ENCODE data around the gene CDCP2. TPM values are rescaled to one million over a fixed set of nuclear protein-coding genes. Genes with fewer than 3 reads are reported as not detected.
"Not testable (repeated sequence)": the region's sequence is repeated elsewhere in the genome, so short reads cannot be mapped to it uniquely, and the experiment has no call there.

The CDCP2 gene
- total RNA-seq, 1 donor from 2014 or later = not detected

DNA sequence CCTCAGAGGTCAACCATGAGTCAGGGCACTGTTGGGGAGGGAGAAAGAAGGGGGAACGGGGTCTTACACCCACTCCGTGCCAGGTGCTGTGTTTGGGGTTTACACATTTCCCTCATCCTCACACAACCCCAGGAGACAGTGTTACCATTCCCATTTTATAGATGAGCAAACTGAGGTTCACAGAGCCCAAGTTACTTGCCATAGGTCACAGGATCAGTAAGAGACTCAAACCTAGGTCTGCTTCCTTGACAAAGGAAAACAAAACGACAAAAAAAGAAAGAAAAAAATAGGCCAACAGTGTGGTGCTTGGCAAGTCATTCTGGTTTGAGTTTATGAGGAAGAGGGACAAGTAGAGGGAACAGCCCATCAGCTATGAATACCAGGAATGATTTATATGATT is 16.3 kb upstream of the CDCP2 start:
- no peaks in the 10 kb centered on the region for H3K9me3 ChIP-seq (ENCODE audit: control insufficient read depth in 3 of 3, low read length in 3 of 3)

DNA sequence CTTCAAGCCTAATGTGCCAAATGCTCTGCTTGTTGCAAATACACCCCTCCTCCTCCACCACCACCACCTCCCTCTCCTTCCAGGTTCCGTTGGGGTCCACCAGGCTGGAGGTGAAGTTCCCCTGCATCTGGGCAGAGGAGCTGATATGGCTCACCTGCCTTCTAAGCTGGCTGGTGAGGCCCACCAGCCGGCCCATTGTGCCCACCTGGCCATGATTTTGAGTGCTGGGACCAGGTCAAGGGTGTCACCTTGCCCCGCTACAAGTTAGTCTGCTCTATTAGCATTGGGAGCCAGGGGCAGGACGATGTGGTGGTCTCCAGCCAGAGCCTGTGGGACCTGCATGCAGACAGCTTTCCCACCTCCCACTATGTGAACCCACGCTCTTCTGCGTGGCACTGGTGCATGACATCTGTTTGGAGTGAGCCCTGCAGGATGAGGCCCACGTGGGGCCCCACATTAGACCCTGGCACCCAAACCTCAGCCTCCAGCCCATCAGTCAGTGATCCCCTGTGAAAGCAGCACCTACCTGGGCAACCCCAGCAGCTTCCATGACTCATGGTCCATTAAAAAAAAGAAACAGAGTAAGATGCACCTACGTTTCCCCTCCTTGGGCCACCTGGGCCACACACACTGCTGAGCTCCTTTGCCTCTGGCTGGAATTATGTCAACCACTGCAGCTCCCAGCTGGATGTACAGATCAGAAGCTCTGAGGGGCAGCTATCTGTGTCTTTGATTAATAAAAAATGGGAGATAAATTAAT is 15.6 kb upstream of the CDCP2 start:
- no peak overlapping the region for H3K27ac ChIP-seq (ENCODE audit: low read depth, low read length)
- H3K9ac ChIP-seq (ENCODE audit: low read depth in 1 of 3, low read length in 3 of 3) = no peak overlapping the region
- peaks cover 0 to 9% (median 7%) of the 10 kb centered on the region in 3 donors for H3K36me3 ChIP-seq (ENCODE audit: control insufficient read depth in 3 of 3, insufficient read depth in 3 of 3, low read length in 3 of 3)
- no peaks in the 10 kb centered on the region for H3K9me3 ChIP-seq (ENCODE audit: control insufficient read depth in 3 of 3, low read length in 3 of 3)
- H3K27me3 ChIP-seq (ENCODE audit: control insufficient read depth in 3 of 3, insufficient read depth in 3 of 3, low read length in 3 of 3) = no peaks in the 10 kb centered on the region
- H3K4me3 ChIP-seq (ENCODE audit: low read length in 3 of 3) = no peak overlapping the region
- H3K4me1 ChIP-seq (ENCODE audit: control insufficient read depth in 3 of 3, insufficient read depth in 3 of 3, low read length in 3 of 3) = peaks cover 0 to 4% (median 0%) of the 10 kb centered on the region in 3 donors

More for the DNA sequence above, 16.3 kb upstream of the CDCP2 start:
- H3K27ac ChIP-seq (ENCODE audit: low read depth, low read length) = no peak overlapping the region
- no peak overlapping the region for H3K4me3 ChIP-seq (ENCODE audit: low read length in 3 of 3)
- H3K27me3 ChIP-seq (ENCODE audit: control insufficient read depth in 3 of 3, insufficient read depth in 3 of 3, low read length in 3 of 3) = no peaks in the 10 kb centered on the region
- H3K4me1 ChIP-seq (ENCODE audit: control insufficient read depth in 3 of 3, insufficient read depth in 3 of 3, low read length in 3 of 3) = peaks cover 2 to 11% (median 5%) of the 10 kb centered on the region in 3 donors
- peaks cover 0 to 11% (median 7%) of the 10 kb centered on the region in 3 donors for H3K36me3 ChIP-seq (ENCODE audit: control insufficient read depth in 3 of 3, insufficient read depth in 3 of 3, low read length in 3 of 3)
- no peak overlapping the region for H3K9ac ChIP-seq (ENCODE audit: low read depth in 1 of 3, low read length in 3 of 3)

DNA sequence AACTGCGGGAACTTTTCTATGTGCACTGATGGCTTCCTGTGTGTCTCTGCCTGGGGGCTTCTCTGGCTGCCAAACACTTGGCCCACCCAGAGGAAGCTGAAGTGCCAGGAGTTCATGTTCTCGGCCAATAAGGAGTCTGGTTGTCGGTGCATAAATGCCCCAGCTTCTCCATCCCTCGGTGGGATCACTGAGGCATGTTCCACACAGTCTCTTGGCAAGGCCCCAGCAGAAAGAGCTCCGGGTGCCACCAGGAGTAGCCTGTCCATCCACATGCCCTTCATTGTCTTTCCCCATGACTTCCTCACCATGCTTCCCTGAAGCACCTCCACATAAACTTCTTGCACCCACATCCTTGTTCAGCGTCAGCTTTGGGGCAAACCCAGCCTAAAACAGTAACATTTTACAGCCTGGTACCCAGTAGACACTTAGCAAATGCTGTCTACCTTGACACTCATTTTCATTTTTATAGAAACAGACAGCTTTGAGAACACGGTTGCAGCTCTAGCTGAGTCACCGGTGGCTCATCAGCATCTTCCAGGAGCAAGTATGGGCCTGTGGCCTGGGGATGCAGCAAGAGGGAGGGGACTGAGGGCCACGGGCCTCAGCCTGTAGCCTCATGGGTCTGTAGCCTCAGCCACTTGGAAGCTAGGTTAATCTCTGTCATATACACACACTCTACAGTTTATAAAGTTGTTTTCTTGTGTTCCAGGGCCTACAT is 14.8 kb upstream of the CDCP2 start:
- H3K9me3 ChIP-seq (ENCODE audit: control insufficient read depth in 3 of 3, low read length in 3 of 3) = no peaks in the 10 kb centered on the region

DNA sequence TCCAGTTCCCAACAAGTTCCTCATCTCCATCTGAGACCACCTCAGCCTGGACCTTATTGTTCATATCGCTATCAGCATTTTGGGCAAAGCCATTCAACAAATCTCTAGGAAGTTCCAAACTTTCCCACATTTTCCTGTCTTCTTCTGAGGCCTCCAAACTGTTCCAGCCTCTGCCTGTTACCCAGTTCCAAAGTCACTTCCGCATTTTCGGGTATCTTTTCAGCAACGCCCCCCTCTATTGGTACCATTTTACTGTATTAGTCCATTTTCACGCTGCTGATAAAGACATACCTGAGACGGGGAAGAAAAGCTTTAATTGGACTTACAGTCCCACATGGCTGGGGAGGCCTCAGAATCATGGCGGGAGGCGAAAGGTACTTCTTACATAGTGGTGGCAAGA is 13.6 kb upstream of the CDCP2 start:
- H3K27me3 ChIP-seq (ENCODE audit: control insufficient read depth in 3 of 3, insufficient read depth in 3 of 3, low read length in 3 of 3); H3K36me3 ChIP-seq (ENCODE audit: control insufficient read depth in 3 of 3, insufficient read depth in 3 of 3, low read length in 3 of 3); H3K4me1 ChIP-seq (ENCODE audit: control insufficient read depth in 3 of 3, insufficient read depth in 3 of 3, low read length in 3 of 3); H3K9ac ChIP-seq (ENCODE audit: low read depth in 1 of 3, low read length in 3 of 3); H3K9me3 ChIP-seq (ENCODE audit: control insufficient read depth in 3 of 3, low read length in 3 of 3); H3K27ac ChIP-seq (ENCODE audit: low read depth, low read length); H3K4me3 ChIP-seq (ENCODE audit: low read length in 3 of 3): not testable (repeated sequence)

More for the DNA sequence above, 14.8 kb upstream of the CDCP2 start:
- H3K27me3 ChIP-seq (ENCODE audit: control insufficient read depth in 3 of 3, insufficient read depth in 3 of 3, low read length in 3 of 3) = no peaks in the 10 kb centered on the region
- H3K4me1 ChIP-seq (ENCODE audit: control insufficient read depth in 3 of 3, insufficient read depth in 3 of 3, low read length in 3 of 3) = no peaks in the 10 kb centered on the region
- no peak overlapping the region for H3K4me3 ChIP-seq (ENCODE audit: low read length in 3 of 3)
- H3K36me3 ChIP-seq (ENCODE audit: control insufficient read depth in 3 of 3, insufficient read depth in 3 of 3, low read length in 3 of 3) = peaks cover 0 to 9% (median 6%) of the 10 kb centered on the region in 3 donors
- H3K27ac ChIP-seq (ENCODE audit: low read depth, low read length) = no peak overlapping the region
- H3K9ac ChIP-seq (ENCODE audit: low read depth in 1 of 3, low read length in 3 of 3) = no peak overlapping the region

DNA sequence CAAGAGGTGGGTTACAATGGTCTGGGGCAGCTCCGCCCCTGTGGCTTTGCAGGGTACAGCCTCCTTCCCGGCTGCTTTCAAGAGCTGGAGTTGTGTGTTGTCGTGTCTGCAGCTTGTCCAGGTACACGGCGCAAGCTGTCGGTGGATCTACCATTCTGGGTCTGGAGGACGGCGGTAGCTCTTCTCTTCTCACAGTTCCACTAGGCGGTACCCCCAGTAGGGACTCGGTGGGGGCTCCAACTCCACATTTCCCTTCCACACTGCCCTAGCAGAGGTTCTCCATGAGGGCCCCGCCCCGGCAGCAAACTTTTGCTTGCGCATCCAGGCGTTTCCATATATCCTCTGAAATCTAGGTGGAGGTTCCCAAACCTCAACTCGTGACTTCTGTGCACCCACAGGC is 12.3 kb upstream of the CDCP2 start:
- H3K27ac ChIP-seq (ENCODE audit: low read depth, low read length) = no peak overlapping the region
- H3K4me3 ChIP-seq (ENCODE audit: low read length in 3 of 3) = no peak overlapping the region
- H3K36me3 ChIP-seq (ENCODE audit: control insufficient read depth in 3 of 3, insufficient read depth in 3 of 3, low read length in 3 of 3) = no peaks in the 10 kb centered on the region
- H3K9me3 ChIP-seq (ENCODE audit: control insufficient read depth in 3 of 3, low read length in 3 of 3) = no peaks in the 10 kb centered on the region
- H3K9ac ChIP-seq (ENCODE audit: low read depth in 1 of 3, low read length in 3 of 3) = no peak overlapping the region
- H3K4me1 ChIP-seq (ENCODE audit: control insufficient read depth in 3 of 3, insufficient read depth in 3 of 3, low read length in 3 of 3) = peaks cover 0 to 4% (median 0%) of the 10 kb centered on the region in 3 donors
- H3K27me3 ChIP-seq (ENCODE audit: control insufficient read depth in 3 of 3, insufficient read depth in 3 of 3, low read length in 3 of 3) = no peaks in the 10 kb centered on the region

DNA sequence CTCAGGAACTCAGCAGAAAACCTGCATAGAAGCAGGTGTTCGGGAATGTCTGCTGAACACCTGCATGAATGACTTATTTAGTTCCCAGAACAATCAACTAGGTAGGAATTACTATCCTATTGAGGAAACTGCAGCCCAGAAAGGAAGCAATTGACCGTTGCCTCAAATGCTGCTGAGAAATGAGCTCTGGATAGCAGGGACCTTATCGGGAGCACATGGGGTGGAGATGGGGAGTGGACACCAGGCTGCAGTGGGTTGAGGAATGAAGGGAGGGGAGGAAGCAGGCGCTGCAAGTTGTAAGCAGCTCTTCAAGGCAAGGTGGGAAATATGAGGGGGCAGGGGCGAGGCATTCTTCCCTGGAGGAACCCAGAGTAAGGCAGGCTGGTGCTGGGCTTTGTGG is 10.8 kb upstream of the CDCP2 start:
- Histone ChIP-seq H3K4me3 (ENCODE audit: low read length in 3 of 3) (no peak overlapping the region), H3K36me3 (ENCODE audit: control insufficient read depth in 3 of 3, insufficient read depth in 3 of 3, low read length in 3 of 3) (no peaks in the 10 kb centered on the region), H3K4me1 (ENCODE audit: control insufficient read depth in 3 of 3, insufficient read depth in 3 of 3, low read length in 3 of 3) (peaks cover 0 to 4% (median 0%) of the 10 kb centered on the region in 3 donors), H3K9me3 (ENCODE audit: control insufficient read depth in 3 of 3, low read length in 3 of 3) (no peaks in the 10 kb centered on the region), H3K27ac (ENCODE audit: low read depth, low read length) (no peak overlapping the region), H3K27me3 (ENCODE audit: control insufficient read depth in 3 of 3, insufficient read depth in 3 of 3, low read length in 3 of 3) (no peaks in the 10 kb centered on the region), H3K9ac (ENCODE audit: low read depth in 1 of 3, low read length in 3 of 3) (no peak overlapping the region)

DNA sequence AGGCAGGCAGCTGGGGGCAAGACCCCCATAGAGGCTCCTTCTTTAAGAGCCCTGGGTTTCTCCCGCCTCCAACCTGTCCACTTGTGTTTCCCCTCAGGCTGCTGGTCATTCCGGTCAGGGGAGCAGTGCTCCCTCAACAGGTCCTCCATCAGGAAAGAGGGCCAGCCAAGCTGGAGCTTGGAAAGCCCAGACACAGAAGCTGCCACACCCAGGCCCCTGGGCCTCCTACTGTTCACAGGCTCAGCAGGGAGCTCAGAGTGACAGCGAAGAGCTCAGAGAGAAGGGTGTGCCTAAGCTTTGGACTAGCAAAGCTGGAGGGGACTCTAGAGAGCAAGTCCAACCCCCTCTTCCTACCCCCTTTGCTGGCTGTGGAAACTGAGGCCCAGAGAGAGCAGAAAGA is 10.3 kb upstream of the CDCP2 start:
- Histone ChIP-seq H3K9ac (ENCODE audit: low read depth in 1 of 3, low read length in 3 of 3) (no peak overlapping the region), H3K4me3 (ENCODE audit: low read length in 3 of 3) (no peak overlapping the region), H3K36me3 (ENCODE audit: control insufficient read depth in 3 of 3, insufficient read depth in 3 of 3, low read length in 3 of 3) (no peaks in the 10 kb centered on the region), H3K27ac (ENCODE audit: low read depth, low read length) (no peak overlapping the region), H3K27me3 (ENCODE audit: control insufficient read depth in 3 of 3, insufficient read depth in 3 of 3, low read length in 3 of 3) (no peaks in the 10 kb centered on the region), H3K4me1 (ENCODE audit: control insufficient read depth in 3 of 3, insufficient read depth in 3 of 3, low read length in 3 of 3) (peaks cover 0 to 4% (median 0%) of the 10 kb centered on the region in 3 donors), H3K9me3 (ENCODE audit: control insufficient read depth in 3 of 3, low read length in 3 of 3) (no peaks in the 10 kb centered on the region)

DNA sequence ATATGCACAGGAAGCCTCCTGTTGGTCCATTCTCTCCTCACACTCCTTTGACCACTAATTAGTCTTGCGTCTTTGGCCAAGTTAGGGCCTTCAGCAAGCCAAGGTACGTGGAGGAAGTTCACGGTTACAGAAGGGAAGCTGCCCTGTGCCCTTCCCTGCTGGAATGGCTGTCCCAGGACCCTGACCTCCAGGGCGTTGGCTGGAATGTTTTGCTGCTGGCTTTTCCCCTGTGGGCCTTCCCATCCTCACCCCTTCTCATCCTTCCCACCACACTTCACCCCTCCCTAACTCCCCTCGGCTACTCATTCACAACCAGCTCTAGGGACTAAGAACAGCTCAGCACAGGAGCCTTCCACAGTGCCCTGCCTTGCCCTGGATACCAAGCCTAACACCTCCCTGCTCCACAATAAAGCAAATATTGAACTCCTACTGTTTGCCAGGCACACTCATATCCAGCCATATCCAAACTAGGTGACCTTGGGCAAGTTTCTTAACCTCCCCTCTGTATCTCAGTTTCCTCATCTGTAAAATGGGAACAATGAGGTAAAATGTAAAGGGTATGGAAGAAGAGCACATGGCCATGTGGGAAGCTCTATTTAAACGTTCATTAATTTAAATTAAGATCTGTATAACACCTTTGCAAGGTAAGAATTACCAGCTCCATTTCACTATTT is 8.8 kb upstream of the CDCP2 start:
- Histone ChIP-seq H3K36me3 (ENCODE audit: control insufficient read depth in 3 of 3, insufficient read depth in 3 of 3, low read length in 3 of 3) (no peaks in the 10 kb centered on the region), H3K27me3 (ENCODE audit: control insufficient read depth in 3 of 3, insufficient read depth in 3 of 3, low read length in 3 of 3) (no peaks in the 10 kb centered on the region), H3K4me1 (ENCODE audit: control insufficient read depth in 3 of 3, insufficient read depth in 3 of 3, low read length in 3 of 3) (peaks cover 0 to 4% (median 0%) of the 10 kb centered on the region in 3 donors), H3K9ac (ENCODE audit: low read depth in 1 of 3, low read length in 3 of 3) (no peak overlapping the region), H3K27ac (ENCODE audit: low read depth, low read length) (no peak overlapping the region), H3K9me3 (ENCODE audit: control insufficient read depth in 3 of 3, low read length in 3 of 3) (no peaks in the 10 kb centered on the region), H3K4me3 (ENCODE audit: low read length in 3 of 3) (no peak overlapping the region)

DNA sequence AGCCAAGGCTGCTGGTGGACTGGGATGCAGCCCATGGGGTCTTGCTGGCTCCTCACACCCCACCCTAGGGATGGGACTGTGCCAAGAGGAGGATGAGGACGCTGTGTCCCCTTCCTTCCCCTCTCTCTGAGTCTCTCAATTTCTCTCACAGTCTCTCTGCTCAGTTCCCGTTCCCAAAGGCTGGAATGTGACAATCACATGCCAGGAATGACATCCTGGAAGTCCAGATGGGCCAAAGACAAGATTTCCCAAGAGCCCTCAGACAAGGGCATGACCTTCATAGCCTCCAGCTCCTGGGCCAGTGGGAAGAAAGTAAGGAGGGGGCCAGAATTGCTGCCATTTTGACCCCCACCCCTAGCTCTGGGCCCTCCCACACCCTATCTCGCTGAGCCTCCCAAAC is 7.6 kb upstream of the CDCP2 start:
- no peak overlapping the region for H3K4me3 ChIP-seq (ENCODE audit: low read length in 3 of 3)
- H3K27ac ChIP-seq (ENCODE audit: low read depth, low read length) = no peak overlapping the region
- no peak overlapping the region for H3K9ac ChIP-seq (ENCODE audit: low read depth in 1 of 3, low read length in 3 of 3)
- no peaks in the 10 kb centered on the region for H3K9me3 ChIP-seq (ENCODE audit: control insufficient read depth in 3 of 3, low read length in 3 of 3)
- H3K27me3 ChIP-seq (ENCODE audit: control insufficient read depth in 3 of 3, insufficient read depth in 3 of 3, low read length in 3 of 3) = no peaks in the 10 kb centered on the region
- H3K36me3 ChIP-seq (ENCODE audit: control insufficient read depth in 3 of 3, insufficient read depth in 3 of 3, low read length in 3 of 3) = no peaks in the 10 kb centered on the region
- H3K4me1 ChIP-seq (ENCODE audit: control insufficient read depth in 3 of 3, insufficient read depth in 3 of 3, low read length in 3 of 3) = peaks cover 0 to 4% (median 0%) of the 10 kb centered on the region in 3 donors
